HCT116 (cell line): Measurements from ENCODE around the gene NEUROD4. TPM values are rescaled to one million over a fixed set of nuclear protein-coding genes. Genes with fewer than 3 reads are reported as not detected.

Experiments used
- ATAC-seq: fragments of 200-7000 bp; cut with Tn5 transposase; 2 replicates; pipeline ENCODE4 v1.9.1; 2020; ENCODE audit warnings: mild to moderate bottlenecking, moderate library complexity
- BruUV-seq: library from RNA; stranded (reverse); fragments of 400-500 nt; replicated peaks from 2 replicates; lab custom pipeline; 2021; lab: Mats Ljungman, UMichigan
- CTCF ChIA-PET: fragments of 300-600 bp; sonication (Branson Sonifier 250); formaldehyde crosslinking; loops from one replicate; lab custom pipeline; 2021; ENCODE audit warnings: antibody characterized with exemption; lab: Charles Lee
- POLR2A ChIA-PET: fragments of 300-600, 350-600 bp; sonication (Branson Sonifier 250); formaldehyde crosslinking; loops from one replicate; lab custom pipeline; 2021; ENCODE audit warnings: antibody characterized with exemption; lab: Charles Lee
- RAD21 ChIA-PET, 2 experiments: fragments of 300-600 bp; sonication (Branson Sonifier 250); formaldehyde crosslinking; loops; one replicate each; lab custom pipeline; 2023; ENCODE audit warnings: low total read pairs in 2 of 2; ENCODE audit not compliant: uncharacterized antibody in 2 of 2, unreplicated experiment in 2 of 2, low non-redundant PET in 1 of 2; lab: Charles Lee
- DNase-seq: peaks from one replicate; pipeline ENCODE4 v3.0.0-alpha.2; 2010; ENCODE audit warnings: low read depth, low spot score
- H2AFZ ChIP-seq: fragments of 200-600 bp; shearing (Covaris generic), sonication (generic); 2 replicates; pipeline ENCODE4 v1.6.1; 2017; ENCODE audit warnings: low read depth, mixed run types, mixed read lengths, antibody characterized with exemption, low read length; ENCODE audit not compliant: poor library complexity, severe bottlenecking
- H3K27ac ChIP-seq: 2 replicates; pipeline ENCODE4 v1.5.1; 2012; ENCODE audit warnings: low read depth, low read length
- H3K27me3 ChIP-seq: fragments of 200-600 bp; sonication (generic); 2 replicates; pipeline ENCODE4 v1.6.1; 2016; ENCODE audit warnings: mixed run types, low read length, mixed read lengths; ENCODE audit not compliant: insufficient read depth
- H3K36me3 ChIP-seq, 2 experiments: fragments of 200-500 bp in 1 of 2; fragments of 200-600 bp in 1 of 2; sonication (Bioruptor generic) in 1 of 2; sonication (generic) in 1 of 2; 2 replicates each; pipeline versions ENCODE4 v1.5.1 to v1.6.1; 2014 to 2016; ENCODE audit warnings: low read length in 2 of 2, inconsistent platforms in 1 of 2, mixed read lengths in 1 of 2, mixed run types in 1 of 2; ENCODE audit not compliant: insufficient read depth in 2 of 2, control insufficient read depth in 1 of 2
- H3K4me1 ChIP-seq, 2 experiments: fragments of 200-600 bp in 1 of 2; sonication (generic) in 1 of 2; 2 replicates each; pipeline versions ENCODE4 v1.5.1 to v1.6.1; 2012 to 2017; ENCODE audit warnings: low read length in 2 of 2, inconsistent platforms in 1 of 2, mild to moderate bottlenecking in 1 of 2, mixed read lengths in 1 of 2, mixed run types in 1 of 2, moderate library complexity in 1 of 2; ENCODE audit not compliant: insufficient read depth in 2 of 2, control insufficient read depth in 1 of 2
- H3K4me2 ChIP-seq: fragments of 200-600 bp; sonication (generic); 2 replicates; pipeline ENCODE4 v1.6.1; 2017; ENCODE audit warnings: mixed run types, low read length, mixed read lengths
- H3K4me3 ChIP-seq, 2 experiments: fragments of 200-600 bp in 1 of 2; sonication (generic) in 1 of 2; replicated peaks in 1 of 2; 2 replicates each; pipeline ENCODE4 v1.5.1; 2011 to 2016; ENCODE audit warnings: low read length in 2 of 2, control low read depth in 1 of 2, low read depth in 1 of 2, mild to moderate bottlenecking in 1 of 2, mixed read lengths in 1 of 2, mixed run types in 1 of 2
- H3K79me2 ChIP-seq: fragments of 200-600 bp; sonication (generic); 2 replicates; pipeline ENCODE4 v1.6.1; 2017; ENCODE audit warnings: mild to moderate bottlenecking, mixed run types, low read length, moderate library complexity, mixed read lengths; ENCODE audit not compliant: insufficient read depth
- H3K9ac ChIP-seq: fragments of 200-600 bp; sonication (generic); 2 replicates; pipeline ENCODE4 v1.6.1; 2016; ENCODE audit warnings: low read length, mixed read lengths
- H3K9me2 ChIP-seq: fragments of 200-600 bp; sonication (generic), shearing (Covaris generic); 2 replicates; pipeline ENCODE4 v1.6.1; 2017; ENCODE audit warnings: mixed run types, mild to moderate bottlenecking, moderate library complexity; ENCODE audit not compliant: insufficient read depth
- H3K9me3 ChIP-seq, 2 experiments: fragments of 200-500 bp in 1 of 2; fragments of 200-600 bp in 1 of 2; sonication (Bioruptor generic) in 1 of 2; sonication (generic) in 1 of 2; 2 replicates each; pipeline ENCODE4 v1.6.1; 2014 to 2017; ENCODE audit warnings: low read length in 2 of 2, mixed read lengths in 2 of 2, inconsistent platforms in 1 of 2, low read depth in 1 of 2, mild to moderate bottlenecking in 1 of 2, mixed run types in 1 of 2, moderate library complexity in 1 of 2; ENCODE audit not compliant: control insufficient read depth in 1 of 2, insufficient read depth in 1 of 2
- H4K20me1 ChIP-seq: fragments of 200-600 bp; sonication (generic), shearing (Covaris generic); 2 replicates; pipeline ENCODE4 v1.6.1; 2017; ENCODE audit warnings: mixed run types, mild to moderate bottlenecking, moderate library complexity; ENCODE audit not compliant: insufficient read depth
- RAD21 ChIP-seq: IDR thresholded peaks from 2 replicates; pipeline ENCODE4 v1.6.1; 2012; ENCODE audit warnings: low read depth, mild to moderate bottlenecking
- intact Hi-C: fragments of 100-400 bp; cut with micrococcal nuclease; formaldehyde crosslinking; loops from 2 replicates; pipeline ENCODE4 v1.10.0; 2022
- total RNA-seq: library from RNA; stranded (reverse); gene quantifications from one replicate; pipeline ENCODE4 v1.2.1, GENCODE V29; 2021; ENCODE audit not compliant: unreplicated experiment
- TF ChIP-seq, protein P1 (sequence below): IDR thresholded peaks from 2 replicates; pipeline ENCODE4 v1.6.1; 2012; ENCODE audit warnings: low read depth
- TF ChIP-seq, protein P2 (sequence below), 3 experiments: fragments of 200-600 bp in 1 of 3; sonication (generic) in 1 of 3; IDR thresholded peaks in 2 of 3; conservative IDR thresholded peaks in 1 of 3; 2 replicates each; pipeline ENCODE4 v1.5.1; 2012 to 2017; ENCODE audit warnings: low read depth in 2 of 3, low read length in 2 of 3, antibody characterized with exemption in 1 of 3, borderline replicate concordance in 1 of 3, control low read depth in 1 of 3, mild to moderate bottlenecking in 1 of 3, mixed read lengths in 1 of 3, mixed run types in 1 of 3, moderate library complexity in 1 of 3; ENCODE audit not compliant: insufficient read depth in 1 of 3

Gene NEUROD4
- total RNA-seq, 1 experiment from 2014 or later = not detected

DNA sequence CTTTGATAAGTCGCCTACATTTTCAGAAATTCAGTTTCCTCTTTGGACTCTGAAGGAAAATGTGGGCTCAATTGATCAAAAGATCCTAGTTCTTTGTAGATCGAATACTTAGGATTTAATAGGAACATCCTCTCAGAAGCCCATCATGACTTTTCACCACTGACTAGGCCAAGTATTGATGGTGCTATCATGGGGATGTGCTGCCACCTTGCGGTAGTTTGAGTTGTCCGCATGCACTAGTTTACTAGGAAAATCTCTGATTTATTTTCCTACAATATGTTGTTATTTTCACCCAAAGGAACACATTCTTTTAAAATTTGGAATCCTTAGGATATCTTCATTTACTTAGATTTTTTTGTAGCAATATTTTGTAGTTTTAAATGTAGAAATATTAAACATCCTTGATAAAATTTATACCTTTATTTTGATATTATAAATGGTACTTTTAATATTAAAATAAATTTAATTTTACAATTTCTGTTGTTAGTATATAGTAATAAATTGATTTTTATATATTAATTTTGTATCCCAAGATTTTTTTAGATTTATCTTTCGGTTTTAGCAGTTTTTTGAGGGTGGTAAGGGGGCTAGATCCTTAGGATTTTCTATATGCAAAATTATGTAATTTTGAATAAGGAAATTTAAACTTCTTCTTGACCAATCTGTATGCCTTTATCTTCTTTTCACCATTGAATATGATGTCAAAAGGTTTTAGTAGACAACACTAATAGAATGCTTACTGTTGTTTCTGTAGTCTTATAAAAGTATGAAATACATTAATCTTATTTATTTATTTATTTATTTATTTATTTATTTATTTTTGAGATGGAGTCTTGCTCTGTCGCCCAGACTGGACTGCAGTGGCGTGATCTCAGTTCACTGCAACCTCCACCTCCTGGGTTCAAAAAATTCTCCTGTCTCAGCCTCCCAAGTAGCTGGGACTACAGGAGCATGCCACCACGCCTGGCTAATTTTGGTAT, 53.6 kb downstream of the NEUROD4 start:
- Histone ChIP-seq H3K9ac (no peak overlapping the region), H3K36me3 (no peaks in the 10 kb centered on the region), H3K4me1 (no peaks in the 10 kb centered on the region), H3K27ac (no peak overlapping the region), H2AFZ (no peak overlapping the region), H3K4me3 (no peak overlapping the region), H3K4me2 (no peak overlapping the region), H3K9me2 (no peaks in the 10 kb centered on the region), H3K79me2 (no peaks in the 10 kb centered on the region), H4K20me1 (no peaks in the 10 kb centered on the region), H3K27me3 (peaks cover 17% of the 10 kb centered on the region), H3K9me3 (no peaks in the 10 kb centered on the region)
- intact Hi-C loops = loop anchor here (1.0 to 5.0 kb wide), 5 partner anchors 69 to 371 kb away; partner anchors contain the start of gene MUCL1
- ChIA-PET RAD21 (interaction anchor here in 1 of 2 experiments (1.8 kb wide), 1 partner anchor 80 kb away, joined by 31 read pairs; no protein-coding TSS in a partner anchor), CTCF (interaction anchor here (1.3 to 10.1 kb wide), 16 partner anchors 32 to 477 kb away, joined by 4 to 325 read pairs (median 8); no protein-coding TSS in a partner anchor), POLR2A (interaction anchor here (1.8 kb wide), 1 partner anchor 80 kb away, joined by 7 read pairs; no protein-coding TSS in a partner anchor)
- no TSS peak for BruUV-seq
- TF ChIP-seq RAD21 = peak; percentile 84
- TF ChIP-seq, protein P1, sequence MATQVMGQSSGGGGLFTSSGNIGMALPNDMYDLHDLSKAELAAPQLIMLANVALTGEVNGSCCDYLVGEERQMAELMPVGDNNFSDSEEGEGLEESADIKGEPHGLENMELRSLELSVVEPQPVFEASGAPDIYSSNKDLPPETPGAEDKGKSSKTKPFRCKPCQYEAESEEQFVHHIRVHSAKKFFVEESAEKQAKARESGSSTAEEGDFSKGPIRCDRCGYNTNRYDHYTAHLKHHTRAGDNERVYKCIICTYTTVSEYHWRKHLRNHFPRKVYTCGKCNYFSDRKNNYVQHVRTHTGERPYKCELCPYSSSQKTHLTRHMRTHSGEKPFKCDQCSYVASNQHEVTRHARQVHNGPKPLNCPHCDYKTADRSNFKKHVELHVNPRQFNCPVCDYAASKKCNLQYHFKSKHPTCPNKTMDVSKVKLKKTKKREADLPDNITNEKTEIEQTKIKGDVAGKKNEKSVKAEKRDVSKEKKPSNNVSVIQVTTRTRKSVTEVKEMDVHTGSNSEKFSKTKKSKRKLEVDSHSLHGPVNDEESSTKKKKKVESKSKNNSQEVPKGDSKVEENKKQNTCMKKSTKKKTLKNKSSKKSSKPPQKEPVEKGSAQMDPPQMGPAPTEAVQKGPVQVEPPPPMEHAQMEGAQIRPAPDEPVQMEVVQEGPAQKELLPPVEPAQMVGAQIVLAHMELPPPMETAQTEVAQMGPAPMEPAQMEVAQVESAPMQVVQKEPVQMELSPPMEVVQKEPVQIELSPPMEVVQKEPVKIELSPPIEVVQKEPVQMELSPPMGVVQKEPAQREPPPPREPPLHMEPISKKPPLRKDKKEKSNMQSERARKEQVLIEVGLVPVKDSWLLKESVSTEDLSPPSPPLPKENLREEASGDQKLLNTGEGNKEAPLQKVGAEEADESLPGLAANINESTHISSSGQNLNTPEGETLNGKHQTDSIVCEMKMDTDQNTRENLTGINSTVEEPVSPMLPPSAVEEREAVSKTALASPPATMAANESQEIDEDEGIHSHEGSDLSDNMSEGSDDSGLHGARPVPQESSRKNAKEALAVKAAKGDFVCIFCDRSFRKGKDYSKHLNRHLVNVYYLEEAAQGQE = no peak
- TF ChIP-seq, protein P2, sequence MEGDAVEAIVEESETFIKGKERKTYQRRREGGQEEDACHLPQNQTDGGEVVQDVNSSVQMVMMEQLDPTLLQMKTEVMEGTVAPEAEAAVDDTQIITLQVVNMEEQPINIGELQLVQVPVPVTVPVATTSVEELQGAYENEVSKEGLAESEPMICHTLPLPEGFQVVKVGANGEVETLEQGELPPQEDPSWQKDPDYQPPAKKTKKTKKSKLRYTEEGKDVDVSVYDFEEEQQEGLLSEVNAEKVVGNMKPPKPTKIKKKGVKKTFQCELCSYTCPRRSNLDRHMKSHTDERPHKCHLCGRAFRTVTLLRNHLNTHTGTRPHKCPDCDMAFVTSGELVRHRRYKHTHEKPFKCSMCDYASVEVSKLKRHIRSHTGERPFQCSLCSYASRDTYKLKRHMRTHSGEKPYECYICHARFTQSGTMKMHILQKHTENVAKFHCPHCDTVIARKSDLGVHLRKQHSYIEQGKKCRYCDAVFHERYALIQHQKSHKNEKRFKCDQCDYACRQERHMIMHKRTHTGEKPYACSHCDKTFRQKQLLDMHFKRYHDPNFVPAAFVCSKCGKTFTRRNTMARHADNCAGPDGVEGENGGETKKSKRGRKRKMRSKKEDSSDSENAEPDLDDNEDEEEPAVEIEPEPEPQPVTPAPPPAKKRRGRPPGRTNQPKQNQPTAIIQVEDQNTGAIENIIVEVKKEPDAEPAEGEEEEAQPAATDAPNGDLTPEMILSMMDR (IDR thresholded peaks at IDR 0.05 in 2 of 3, conservative IDR thresholded peaks at IDR 0.05 in 1 of 3; ENCODE audit: borderline replicate concordance in 1 of 3, insufficient read depth in 1 of 3, low read depth in 2 of 3, low read length in 2 of 3) = peak; percentile 71 to 87 (median 79)
- DNase-seq (peak; percentile 66), ATAC-seq (0 out of 2 replicates have a peak, but pooled peaks have one; percentile 35)
